HG03196 (cell line): ENCODE measurements around the gene PRPSAP2.
"Not testable (repeated sequence)": the region's sequence is repeated elsewhere in the genome, so short reads cannot be mapped to it uniquely, and the experiment has no call there.

Source experiments
- ATAC-seq: cut with Tn5 transposase; IDR thresholded peaks from one replicate; pipeline ENCODE4 v1.9.1; 2021; ENCODE audit not compliant: unreplicated experiment

Gene PRPSAP2, protein sequence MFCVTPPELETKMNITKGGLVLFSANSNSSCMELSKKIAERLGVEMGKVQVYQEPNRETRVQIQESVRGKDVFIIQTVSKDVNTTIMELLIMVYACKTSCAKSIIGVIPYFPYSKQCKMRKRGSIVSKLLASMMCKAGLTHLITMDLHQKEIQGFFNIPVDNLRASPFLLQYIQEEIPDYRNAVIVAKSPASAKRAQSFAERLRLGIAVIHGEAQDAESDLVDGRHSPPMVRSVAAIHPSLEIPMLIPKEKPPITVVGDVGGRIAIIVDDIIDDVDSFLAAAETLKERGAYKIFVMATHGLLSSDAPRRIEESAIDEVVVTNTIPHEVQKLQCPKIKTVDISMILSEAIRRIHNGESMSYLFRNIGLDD

GRCh38 chr17:18857864-18858566 is at the start of gene PRPSAP2:
Gene PRPSAP2 (plus strand): TSS chr17:18858131. CDS start chr17:18865834, 7,703 bp downstream.
- peak; percentile 48 for ATAC-seq

DNA sequence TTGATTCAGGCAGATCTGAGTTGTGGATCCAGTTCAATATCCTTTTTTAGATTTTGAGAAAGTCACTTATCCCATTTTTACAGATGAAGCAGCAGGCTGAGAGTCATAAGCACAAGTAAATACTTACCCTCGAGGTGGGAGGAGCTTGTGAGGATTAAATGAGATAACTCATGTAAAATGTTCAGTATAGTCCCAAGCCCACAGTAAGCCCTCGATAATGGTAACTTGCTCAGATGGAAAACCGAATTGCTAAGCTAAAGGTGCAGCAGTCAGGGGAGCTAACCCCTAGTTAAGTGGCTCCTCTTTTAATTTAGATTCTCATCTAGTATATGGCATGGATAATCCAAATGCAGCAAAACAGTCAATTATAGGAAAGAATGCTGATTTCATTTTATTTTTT is 42.0 kb upstream of the PRPSAP2 start:
- ATAC-seq, result not testable (repeated sequence)

DNA sequence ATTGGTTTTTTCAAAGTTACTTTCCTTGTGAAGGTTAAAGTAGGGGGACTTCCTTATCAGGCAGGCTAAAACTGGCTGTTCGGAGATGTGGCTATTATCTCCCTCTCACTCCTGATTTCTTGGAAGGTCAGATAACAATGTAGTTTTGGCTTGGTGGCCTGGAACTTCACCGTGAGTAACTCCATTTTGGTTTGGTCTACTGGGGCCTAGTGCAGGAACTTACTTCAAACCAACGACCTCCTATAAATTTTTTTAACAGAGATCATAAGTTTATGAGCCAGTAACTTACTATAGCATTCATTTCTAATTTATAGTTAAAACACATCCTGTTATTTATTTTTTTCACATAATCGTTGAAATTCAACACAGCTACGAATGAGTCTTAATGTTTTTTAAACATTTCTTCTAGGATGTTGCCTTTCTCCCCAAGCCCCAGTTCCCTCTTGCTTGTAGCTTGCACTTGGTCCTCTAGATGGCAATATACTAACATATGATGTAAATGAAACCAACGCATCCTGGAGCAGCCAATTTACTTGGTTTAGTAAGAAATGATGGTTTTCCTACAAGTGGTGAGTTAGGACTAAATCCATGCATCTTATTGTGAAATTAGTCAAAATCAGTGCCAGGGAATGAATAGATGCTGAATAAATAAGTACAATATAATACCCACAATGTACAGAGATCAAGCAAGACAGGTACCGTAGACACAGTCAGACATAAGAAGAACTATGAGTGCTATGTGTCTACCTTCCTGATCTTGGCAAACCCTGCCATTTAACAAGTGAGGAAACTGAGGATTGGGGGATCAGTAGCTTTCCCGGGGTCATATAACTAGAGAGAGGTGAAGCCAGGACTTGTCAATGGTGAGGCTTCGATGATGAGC is 41.2 kb upstream of the PRPSAP2 start:
- ATAC-seq, result not testable (repeated sequence)

GRCh38 chr17:18821430-18821829 is 36.5 kb upstream of the PRPSAP2 start:
- not testable (repeated sequence) for ATAC-seq

- ATAC-seq, result not testable (repeated sequence)
Observed at GRCh38 chr17:18827613-18828012, 30.3 kb upstream of the PRPSAP2 start.

GRCh38 chr17:18848501-18848900 is 9.4 kb upstream of the PRPSAP2 start:
- no peak for ATAC-seq

DNA sequence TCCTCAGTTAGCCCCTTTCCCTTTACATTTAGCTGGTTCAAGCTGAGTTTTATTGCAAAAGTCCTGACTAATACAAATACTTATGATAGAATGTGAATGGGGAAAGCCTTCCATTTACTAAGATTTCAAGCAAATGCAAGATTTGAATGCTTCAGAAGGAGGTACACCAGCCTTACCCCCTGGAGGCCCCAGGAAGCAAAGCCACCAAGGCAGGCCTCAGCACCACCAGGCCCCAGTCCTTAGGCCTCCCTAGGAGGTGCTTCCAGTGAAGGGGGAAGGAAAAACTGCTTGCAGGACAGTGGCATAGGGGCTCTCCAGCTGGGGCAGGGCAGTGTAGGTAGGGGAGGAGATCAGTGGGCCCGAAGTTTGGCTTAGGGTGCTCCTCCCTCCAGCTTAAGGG is 7.3 kb upstream of the PRPSAP2 start:
- no peak for ATAC-seq

DNA sequence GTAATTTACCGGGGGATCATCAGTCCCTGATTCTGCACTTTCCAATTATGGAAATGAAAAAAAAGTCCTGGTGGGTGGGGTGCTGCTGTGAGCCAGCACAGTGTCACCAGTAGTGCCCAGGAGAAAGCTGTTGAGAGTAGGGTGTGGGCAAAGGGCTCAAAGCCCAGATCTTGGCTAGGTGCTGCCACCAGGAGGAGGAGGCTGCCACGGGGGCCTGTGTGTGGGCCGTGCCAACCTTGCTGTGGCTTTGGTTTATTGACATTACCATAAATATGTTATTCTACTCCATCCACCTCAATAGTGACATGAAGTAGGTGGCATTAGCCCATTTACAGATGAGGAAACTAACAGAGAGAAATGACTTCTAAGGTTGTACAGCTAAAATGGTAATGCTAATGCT is 6.7 kb upstream of the PRPSAP2 start:
- no peak for ATAC-seq

DNA sequence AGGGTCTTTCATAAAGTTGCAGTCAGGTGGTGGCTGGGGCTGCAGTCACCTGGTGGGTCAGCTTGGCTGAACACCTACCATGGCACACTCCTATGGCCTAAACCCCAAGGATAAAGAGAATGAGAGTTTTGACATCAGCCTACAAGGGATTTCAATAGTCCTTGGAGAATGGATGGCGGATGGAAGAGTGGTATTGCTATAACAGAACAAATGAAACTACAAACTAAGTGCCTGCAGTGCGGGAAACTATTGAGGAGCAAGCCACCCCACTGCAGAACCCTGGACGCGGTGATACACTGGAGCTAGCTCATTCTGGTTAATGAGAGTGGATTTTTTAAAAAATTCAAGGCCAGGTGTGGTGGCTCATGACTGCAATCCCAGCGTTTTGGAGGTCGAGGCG is 3.0 kb upstream of the PRPSAP2 start:
- ATAC-seq, result no peak

- peak; percentile 66 for ATAC-seq
Observed at GRCh38 chr17:18855831-18856569, 1.9 kb upstream of the PRPSAP2 start.

- no peak for ATAC-seq
Observed at GRCh38 chr17:18856570-18856915, 1.4 kb upstream of the PRPSAP2 start.

- ATAC-seq, result no peak
Observed at GRCh38 chr17:18858567-18859245, 775 bp downstream of the PRPSAP2 start.

- no peak for ATAC-seq
Observed at GRCh38 chr17:18859256-18859655, 1.3 kb downstream of the PRPSAP2 start.

DNA sequence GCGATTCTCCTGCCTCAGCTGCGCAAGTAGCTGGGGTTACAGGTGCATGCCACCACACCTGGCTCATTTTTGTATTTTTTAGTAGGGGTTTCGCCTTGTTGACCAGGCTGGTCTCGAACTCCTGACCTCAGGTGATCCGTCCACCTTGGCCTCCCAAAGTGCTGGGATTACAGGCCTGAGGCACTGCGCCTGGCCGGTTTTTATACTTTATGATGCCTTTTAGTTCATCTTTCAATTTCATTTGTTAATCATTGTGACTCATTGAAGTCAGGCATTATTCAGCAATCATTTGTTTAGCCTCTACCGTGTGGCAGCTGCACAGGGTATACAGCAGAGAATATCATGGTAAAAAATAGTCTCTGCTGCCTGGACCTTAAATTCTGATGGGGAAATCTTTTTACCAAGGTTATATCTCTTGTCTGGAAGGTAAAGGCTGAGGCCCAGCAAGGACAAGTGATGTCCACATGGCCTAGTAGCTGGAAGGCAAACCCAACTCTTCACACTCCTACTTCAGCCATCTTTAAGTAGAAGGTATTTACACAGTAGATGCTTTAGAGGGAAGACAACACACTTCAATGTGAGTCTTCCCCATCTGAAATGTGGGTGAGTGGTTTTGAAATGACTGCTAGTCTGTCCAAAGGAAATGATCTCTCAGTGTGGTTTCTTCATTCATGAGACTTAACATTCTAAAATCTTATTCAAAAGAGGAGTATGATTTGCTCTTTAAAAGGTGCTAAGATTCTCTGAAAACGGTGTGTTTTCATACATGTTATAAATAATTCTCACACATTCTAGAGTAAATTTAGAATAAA is 2.4 kb downstream of the PRPSAP2 start:
- ATAC-seq, result peak; percentile 27

- no peak for ATAC-seq
Observed at GRCh38 chr17:18862011-18862410, 4.1 kb downstream of the PRPSAP2 start.

GRCh38 chr17:18864996-18865395 is 7.1 kb downstream of the PRPSAP2 start:
- not testable (repeated sequence) for ATAC-seq

DNA sequence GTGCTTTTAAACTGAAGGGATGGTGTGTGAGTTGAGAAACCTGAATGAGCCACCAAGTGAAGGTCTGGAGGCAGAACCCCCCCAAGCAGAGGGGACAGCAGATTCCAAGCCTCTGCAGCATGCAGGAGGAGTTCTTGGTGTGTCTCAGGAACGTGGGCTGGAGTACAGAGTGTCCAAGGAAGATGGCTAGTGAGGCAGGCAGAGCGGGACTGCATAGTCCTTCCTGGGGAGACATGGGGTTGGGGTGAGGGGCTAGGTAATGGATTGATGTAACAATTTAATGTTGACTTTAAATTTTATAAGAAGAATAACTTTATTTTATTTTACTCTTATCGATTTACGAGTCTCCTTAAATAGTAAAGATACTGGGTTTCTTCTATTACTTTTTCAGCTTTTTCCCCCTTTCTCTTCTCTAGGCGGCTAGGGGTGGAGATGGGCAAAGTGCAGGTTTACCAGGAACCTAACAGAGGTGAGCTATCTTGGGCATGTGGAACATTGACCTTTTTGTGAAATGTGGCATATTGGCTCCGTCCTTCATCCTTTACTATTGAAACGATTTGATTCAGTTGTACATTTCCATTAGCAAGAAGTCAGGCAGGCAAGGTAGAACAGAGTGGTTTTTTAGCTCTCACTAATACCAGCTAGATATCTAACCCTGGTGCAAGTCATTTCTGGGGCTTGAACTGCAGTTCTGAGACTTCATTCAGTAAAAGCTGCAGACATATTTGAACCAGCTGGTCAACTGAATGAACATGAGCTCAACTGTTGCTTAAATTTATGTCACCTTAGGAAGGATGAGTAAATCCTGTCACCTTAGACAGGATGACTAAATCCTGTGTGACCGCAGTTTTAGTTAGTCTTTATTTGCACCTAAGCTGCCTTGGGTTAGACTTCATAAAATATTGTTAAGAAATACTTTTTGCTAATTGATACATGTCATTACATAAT is 9.2 kb downstream of the PRPSAP2 start:
- no peak for ATAC-seq

GRCh38 chr17:18877104-18877645 is 19.2 kb downstream of the PRPSAP2 start:
- ATAC-seq, result no peak
